HepG2 (cell line): ENCODE results near the gene PDCL3. TPM values are rescaled to one million over a fixed set of nuclear protein-coding genes. Genes with fewer than 3 reads are reported as not detected.

Experiments used
- BRCA1 ChIP-seq: sonication (generic); formaldehyde crosslinking; IDR thresholded peaks from 2 replicates; pipeline ENCODE4 v1.4.0; 2020; ENCODE audit warnings: missing genetic modification reagents
- GATAD1 ChIP-seq: IDR thresholded peaks from 2 replicates; pipeline ENCODE4 v1.6.1; 2016; ENCODE audit warnings: missing genetic modification reagents, missing compliant biosample characterization
- HHEX ChIP-seq: IDR thresholded peaks from 2 replicates; pipeline ENCODE4 v1.6.1; 2016; ENCODE audit warnings: control low read depth
- MAZ ChIP-seq, 2 experiments: sonication (generic) in 1 of 2; formaldehyde crosslinking in 1 of 2; IDR thresholded peaks; 2 replicates each; pipeline versions ENCODE4 v1.5.0 to v1.6.1; 2012 to 2020; ENCODE audit warnings: low read depth in 2 of 2, mild to moderate bottlenecking in 2 of 2, borderline replicate concordance in 1 of 2, improper control_type of control experiment in 1 of 2, low read length in 1 of 2, missing genetic modification reagents in 1 of 2, moderate library complexity in 1 of 2
- REL ChIP-seq: sonication (generic); formaldehyde crosslinking; conservative IDR thresholded peaks from 2 replicates; pipeline ENCODE4 v1.8.0; 2022; ENCODE audit warnings: mild to moderate bottlenecking, missing genetic modification reagents, moderate library complexity
- RORA ChIP-seq: sonication (generic); formaldehyde crosslinking; IDR thresholded peaks from 2 replicates; pipeline ENCODE4 v1.5.0; 2020; ENCODE audit warnings: mild to moderate bottlenecking, missing genetic modification reagents, moderate library complexity
- ZNF225 ChIP-seq: sonication (generic); formaldehyde crosslinking; IDR thresholded peaks from 2 replicates; pipeline ENCODE4 v1.4.0; 2020; ENCODE audit warnings: mild to moderate bottlenecking, missing genetic modification reagents
- polyA plus RNA-seq, 8 experiments: library from polyadenylated mRNA; depleted of rRNA in 3 of 8; stranded (reverse) in 7 of 8; unstranded in 1 of 8; fragments of >200 nt; fragmentation: Illumina TruSeq in 4 of 8; extraction: Trizol in 4 of 8; gene quantifications; 2 replicates each; pipeline versions ENCODE4 v1.2.1 to v1.2.3, GENCODE V29; 2011 to 2016; ENCODE audit warnings: low read depth in 4 of 8, missing spikeins in 1 of 8, mixed read lengths in 1 of 8; ENCODE audit not compliant: insufficient read depth in 1 of 8
- total RNA-seq, 5 experiments: library from RNA; depleted of rRNA; stranded (reverse); fragments of >200 nt; fragmentation: Illumina TruSeq; extraction: Trizol; gene quantifications; 2 replicates each; pipeline ENCODE4 v1.2.3, GENCODE V29; 2016; ENCODE audit warnings: low read depth in 1 of 5
- TF ChIP-seq, protein P1 (sequence below): sonication (generic); formaldehyde crosslinking; IDR thresholded peaks from 2 replicates; pipeline ENCODE4 v1.4.0; 2020; ENCODE audit warnings: low read depth, missing genetic modification reagents
- TF ChIP-seq, protein P2 (sequence below): sonication (generic); formaldehyde crosslinking; IDR thresholded peaks from 2 replicates; pipeline ENCODE4 v1.8.0; 2022; ENCODE audit warnings: missing genetic modification reagents, mild to moderate bottlenecking, moderate library complexity, borderline replicate concordance
- TF ChIP-seq, protein P3 (sequence below): sonication (generic); formaldehyde crosslinking; IDR thresholded peaks from 2 replicates; pipeline ENCODE4 v1.8.0; 2022; ENCODE audit warnings: mild to moderate bottlenecking, missing genetic modification reagents
- TF ChIP-seq, protein P4 (sequence below): sonication (generic); formaldehyde crosslinking; IDR thresholded peaks from 2 replicates; pipeline ENCODE4 v1.8.0; 2022; ENCODE audit warnings: low read depth, missing genetic modification reagents
- TF ChIP-seq, protein P5 (sequence below): sonication (generic); formaldehyde crosslinking; IDR thresholded peaks from 2 replicates; pipeline ENCODE4 v1.4.0; 2020; ENCODE audit warnings: missing genetic modification reagents

Gene PDCL3
- total and polyA plus RNA-seq, 2 of the 13 experiments (the other 11 are each of a cell fraction or from before 2014, with no cell fraction given): 14.4 to 24.4 TPM

- TF ChIP-seq, protein P1, sequence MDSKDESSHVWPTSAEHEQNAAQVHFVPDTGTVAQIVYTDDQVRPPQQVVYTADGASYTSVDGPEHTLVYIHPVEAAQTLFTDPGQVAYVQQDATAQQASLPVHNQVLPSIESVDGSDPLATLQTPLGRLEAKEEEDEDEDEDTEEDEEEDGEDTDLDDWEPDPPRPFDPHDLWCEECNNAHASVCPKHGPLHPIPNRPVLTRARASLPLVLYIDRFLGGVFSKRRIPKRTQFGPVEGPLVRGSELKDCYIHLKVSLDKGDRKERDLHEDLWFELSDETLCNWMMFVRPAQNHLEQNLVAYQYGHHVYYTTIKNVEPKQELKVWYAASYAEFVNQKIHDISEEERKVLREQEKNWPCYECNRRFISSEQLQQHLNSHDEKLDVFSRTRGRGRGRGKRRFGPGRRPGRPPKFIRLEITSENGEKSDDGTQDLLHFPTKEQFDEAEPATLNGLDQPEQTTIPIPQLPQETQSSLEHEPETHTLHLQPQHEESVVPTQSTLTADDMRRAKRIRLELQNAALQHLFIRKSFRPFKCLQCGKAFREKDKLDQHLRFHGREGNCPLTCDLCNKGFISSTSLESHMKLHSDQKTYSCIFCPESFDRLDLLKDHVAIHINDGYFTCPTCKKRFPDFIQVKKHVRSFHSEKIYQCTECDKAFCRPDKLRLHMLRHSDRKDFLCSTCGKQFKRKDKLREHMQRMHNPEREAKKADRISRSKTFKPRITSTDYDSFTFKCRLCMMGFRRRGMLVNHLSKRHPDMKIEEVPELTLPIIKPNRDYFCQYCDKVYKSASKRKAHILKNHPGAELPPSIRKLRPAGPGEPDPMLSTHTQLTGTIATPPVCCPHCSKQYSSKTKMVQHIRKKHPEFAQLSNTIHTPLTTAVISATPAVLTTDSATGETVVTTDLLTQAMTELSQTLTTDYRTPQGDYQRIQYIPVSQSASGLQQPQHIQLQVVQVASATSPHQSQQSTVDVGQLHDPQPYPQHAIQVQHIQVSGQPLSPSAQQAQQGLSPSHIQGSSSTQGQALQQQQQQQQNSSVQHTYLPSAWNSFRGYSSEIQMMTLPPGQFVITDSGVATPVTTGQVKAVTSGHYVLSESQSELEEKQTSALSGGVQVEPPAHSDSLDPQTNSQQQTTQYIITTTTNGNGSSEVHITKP (CRISPR knock-in tag): peak; percentile 26; the same call in 1 of the 2 replicates
- TF ChIP-seq, protein P2, sequence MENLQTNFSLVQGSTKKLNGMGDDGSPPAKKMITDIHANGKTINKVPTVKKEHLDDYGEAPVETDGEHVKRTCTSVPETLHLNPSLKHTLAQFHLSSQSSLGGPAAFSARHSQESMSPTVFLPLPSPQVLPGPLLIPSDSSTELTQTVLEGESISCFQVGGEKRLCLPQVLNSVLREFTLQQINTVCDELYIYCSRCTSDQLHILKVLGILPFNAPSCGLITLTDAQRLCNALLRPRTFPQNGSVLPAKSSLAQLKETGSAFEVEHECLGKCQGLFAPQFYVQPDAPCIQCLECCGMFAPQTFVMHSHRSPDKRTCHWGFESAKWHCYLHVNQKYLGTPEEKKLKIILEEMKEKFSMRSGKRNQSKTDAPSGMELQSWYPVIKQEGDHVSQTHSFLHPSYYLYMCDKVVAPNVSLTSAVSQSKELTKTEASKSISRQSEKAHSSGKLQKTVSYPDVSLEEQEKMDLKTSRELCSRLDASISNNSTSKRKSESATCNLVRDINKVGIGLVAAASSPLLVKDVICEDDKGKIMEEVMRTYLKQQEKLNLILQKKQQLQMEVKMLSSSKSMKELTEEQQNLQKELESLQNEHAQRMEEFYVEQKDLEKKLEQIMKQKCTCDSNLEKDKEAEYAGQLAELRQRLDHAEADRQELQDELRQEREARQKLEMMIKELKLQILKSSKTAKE (CRISPR knock-in tag): peak; percentile 91
- TF ChIP-seq, protein P3, sequence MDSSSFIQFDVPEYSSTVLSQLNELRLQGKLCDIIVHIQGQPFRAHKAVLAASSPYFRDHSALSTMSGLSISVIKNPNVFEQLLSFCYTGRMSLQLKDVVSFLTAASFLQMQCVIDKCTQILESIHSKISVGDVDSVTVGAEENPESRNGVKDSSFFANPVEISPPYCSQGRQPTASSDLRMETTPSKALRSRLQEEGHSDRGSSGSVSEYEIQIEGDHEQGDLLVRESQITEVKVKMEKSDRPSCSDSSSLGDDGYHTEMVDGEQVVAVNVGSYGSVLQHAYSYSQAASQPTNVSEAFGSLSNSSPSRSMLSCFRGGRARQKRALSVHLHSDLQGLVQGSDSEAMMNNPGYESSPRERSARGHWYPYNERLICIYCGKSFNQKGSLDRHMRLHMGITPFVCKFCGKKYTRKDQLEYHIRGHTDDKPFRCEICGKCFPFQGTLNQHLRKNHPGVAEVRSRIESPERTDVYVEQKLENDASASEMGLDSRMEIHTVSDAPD (CRISPR knock-in tag): peak; percentile 89; the same call in 1 of the 2 replicates
- no peak for TF ChIP-seq HHEX (CRISPR knock-in tag)
- no peak; the same call in 1 of the 2 replicates for TF ChIP-seq RORA (CRISPR knock-in tag)
- peak; percentile 65; the same call in 1 of the 2 replicates for TF ChIP-seq REL (CRISPR knock-in tag)
- TF ChIP-seq, protein P4, sequence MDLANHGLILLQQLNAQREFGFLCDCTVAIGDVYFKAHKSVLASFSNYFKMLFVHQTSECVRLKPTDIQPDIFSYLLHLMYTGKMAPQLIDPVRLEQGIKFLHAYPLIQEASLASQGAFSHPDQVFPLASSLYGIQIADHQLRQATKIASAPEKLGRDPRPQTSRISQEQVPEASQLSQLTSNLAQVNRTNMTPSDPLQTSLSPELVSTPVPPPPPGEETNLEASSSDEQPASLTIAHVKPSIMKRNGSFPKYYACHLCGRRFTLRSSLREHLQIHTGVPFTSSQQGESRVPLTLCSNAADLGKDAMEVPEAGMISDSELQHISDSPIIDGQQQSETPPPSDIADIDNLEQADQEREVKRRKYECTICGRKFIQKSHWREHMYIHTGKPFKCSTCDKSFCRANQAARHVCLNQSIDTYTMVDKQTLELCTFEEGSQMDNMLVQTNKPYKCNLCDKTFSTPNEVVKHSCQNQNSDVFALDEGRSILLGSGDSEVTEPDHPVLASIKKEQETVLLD (CRISPR knock-in tag): 0 out of 2 replicates have a peak, but pooled peaks have one; percentile 73
- peak; percentile 69 for TF ChIP-seq BRCA1
- TF ChIP-seq MAZ (IDR thresholded peaks at IDR 0.05; ENCODE audit: borderline replicate concordance, low read depth, low read length): peak; percentile 37; the same call in 1 of the 2 replicates
- TF ChIP-seq MAZ (CRISPR knock-in tag; IDR thresholded peaks at IDR 0.05; ENCODE audit: low read depth): peak; percentile 94
- TF ChIP-seq GATAD1 (CRISPR knock-in tag): peak; percentile 71
- TF ChIP-seq ZNF225 (CRISPR knock-in tag): peak; percentile 25; the same call in 1 of the 2 replicates
- TF ChIP-seq, protein P5, sequence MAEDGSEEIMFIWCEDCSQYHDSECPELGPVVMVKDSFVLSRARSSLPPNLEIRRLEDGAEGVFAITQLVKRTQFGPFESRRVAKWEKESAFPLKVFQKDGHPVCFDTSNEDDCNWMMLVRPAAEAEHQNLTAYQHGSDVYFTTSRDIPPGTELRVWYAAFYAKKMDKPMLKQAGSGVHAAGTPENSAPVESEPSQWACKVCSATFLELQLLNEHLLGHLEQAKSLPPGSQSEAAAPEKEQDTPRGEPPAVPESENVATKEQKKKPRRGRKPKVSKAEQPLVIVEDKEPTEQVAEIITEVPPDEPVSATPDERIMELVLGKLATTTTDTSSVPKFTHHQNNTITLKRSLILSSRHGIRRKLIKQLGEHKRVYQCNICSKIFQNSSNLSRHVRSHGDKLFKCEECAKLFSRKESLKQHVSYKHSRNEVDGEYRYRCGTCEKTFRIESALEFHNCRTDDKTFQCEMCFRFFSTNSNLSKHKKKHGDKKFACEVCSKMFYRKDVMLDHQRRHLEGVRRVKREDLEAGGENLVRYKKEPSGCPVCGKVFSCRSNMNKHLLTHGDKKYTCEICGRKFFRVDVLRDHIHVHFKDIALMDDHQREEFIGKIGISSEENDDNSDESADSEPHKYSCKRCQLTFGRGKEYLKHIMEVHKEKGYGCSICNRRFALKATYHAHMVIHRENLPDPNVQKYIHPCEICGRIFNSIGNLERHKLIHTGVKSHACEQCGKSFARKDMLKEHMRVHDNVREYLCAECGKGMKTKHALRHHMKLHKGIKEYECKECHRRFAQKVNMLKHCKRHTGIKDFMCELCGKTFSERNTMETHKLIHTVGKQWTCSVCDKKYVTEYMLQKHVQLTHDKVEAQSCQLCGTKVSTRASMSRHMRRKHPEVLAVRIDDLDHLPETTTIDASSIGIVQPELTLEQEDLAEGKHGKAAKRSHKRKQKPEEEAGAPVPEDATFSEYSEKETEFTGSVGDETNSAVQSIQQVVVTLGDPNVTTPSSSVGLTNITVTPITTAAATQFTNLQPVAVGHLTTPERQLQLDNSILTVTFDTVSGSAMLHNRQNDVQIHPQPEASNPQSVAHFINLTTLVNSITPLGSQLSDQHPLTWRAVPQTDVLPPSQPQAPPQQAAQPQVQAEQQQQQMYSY (CRISPR knock-in tag): no peak; the same call in 1 of the 2 replicates
Measured at GRCh38 chr2:100562613-100563406, at the start of gene PDCL3 (continued).
